ENCODE data around the gene ELMO1.

Gene ELMO1

GRCh38 chr7:36961097-36961496 lies 487.6 kb downstream of the ELMO1 start:
- DNase-seq (ENCODE audit: low spot score), result no peak
- in situ Hi-C loops (cut with MboI; ENCODE audit: low pct_unique_long_range_greater_than_20kb, low sequenced_read_pairs, unreplicated experiment), result no loop called here
- TF ChIP-seq, protein P1, sequence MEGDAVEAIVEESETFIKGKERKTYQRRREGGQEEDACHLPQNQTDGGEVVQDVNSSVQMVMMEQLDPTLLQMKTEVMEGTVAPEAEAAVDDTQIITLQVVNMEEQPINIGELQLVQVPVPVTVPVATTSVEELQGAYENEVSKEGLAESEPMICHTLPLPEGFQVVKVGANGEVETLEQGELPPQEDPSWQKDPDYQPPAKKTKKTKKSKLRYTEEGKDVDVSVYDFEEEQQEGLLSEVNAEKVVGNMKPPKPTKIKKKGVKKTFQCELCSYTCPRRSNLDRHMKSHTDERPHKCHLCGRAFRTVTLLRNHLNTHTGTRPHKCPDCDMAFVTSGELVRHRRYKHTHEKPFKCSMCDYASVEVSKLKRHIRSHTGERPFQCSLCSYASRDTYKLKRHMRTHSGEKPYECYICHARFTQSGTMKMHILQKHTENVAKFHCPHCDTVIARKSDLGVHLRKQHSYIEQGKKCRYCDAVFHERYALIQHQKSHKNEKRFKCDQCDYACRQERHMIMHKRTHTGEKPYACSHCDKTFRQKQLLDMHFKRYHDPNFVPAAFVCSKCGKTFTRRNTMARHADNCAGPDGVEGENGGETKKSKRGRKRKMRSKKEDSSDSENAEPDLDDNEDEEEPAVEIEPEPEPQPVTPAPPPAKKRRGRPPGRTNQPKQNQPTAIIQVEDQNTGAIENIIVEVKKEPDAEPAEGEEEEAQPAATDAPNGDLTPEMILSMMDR (IDR thresholded peaks at IDR 0.05; ENCODE audit: extremely low read depth, insufficient read depth, missing control alignments), result no peak

- TF ChIP-seq, protein P1 (IDR thresholded peaks at IDR 0.05; ENCODE audit: extremely low read depth, insufficient read depth, missing control alignments), result no peak
- DNase-seq (ENCODE audit: low spot score), result no peak
- in situ Hi-C loops (cut with MboI; ENCODE audit: low pct_unique_long_range_greater_than_20kb, low sequenced_read_pairs, unreplicated experiment), result no loop called here
Measured at GRCh38 chr7:36960105-36960504, 488.6 kb downstream of the ELMO1 start.

DNA sequence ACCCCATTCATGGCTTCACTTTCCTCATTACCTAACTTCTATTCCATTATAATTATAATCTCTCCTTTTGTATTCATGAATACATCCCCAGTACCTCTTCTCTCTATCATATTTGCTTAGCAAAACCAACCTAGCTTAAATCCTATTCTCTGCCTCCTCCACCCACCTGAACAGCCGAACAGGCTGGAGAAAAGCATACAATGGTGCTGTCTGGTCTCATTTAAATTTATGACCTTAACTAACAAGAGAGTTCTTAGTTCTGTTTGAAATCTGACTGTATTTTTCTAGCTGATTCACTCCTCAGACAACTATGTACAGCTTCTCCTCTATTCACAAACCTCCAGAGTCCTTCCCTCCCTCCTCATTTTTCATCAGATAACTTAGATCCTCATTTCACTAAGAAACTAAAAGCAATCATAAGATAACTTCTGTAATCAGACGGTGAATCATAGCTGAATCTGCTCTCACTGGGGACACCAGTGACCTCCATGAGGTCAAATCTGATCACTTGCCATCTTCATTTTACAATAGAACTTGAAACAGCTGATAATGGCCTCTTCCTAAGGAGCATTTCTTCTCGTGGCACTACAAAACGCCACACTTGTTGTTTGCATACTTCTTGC lies 490.4 kb downstream of the ELMO1 start:
- TF ChIP-seq, protein P1 (IDR thresholded peaks at IDR 0.05; ENCODE audit: extremely low read depth, insufficient read depth, missing control alignments), result no peak
- in situ Hi-C loops (cut with MboI; ENCODE audit: low pct_unique_long_range_greater_than_20kb, low sequenced_read_pairs, unreplicated experiment), result no loop called here
- DNase-seq (ENCODE audit: low spot score), result no peak

DNA sequence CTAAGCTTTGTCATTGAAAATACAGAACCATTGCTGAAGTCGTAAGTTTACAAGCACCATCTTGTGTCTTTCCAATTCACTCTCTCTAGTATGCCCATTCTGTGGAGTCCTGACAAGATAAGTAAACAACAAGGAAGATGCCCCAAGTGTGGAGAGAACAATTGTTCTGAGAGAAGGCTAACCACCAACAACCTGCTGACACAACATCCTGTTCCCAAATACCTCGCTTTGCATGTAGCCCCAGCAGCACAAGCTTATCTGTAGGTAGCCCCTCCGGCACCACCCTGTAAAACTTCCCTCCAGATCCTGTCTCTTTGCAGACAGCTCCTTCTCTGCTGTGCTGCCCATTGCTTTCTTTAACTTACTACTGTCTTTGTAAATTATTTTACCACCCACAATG lies 491.0 kb downstream of the ELMO1 start:
- no peak for DNase-seq (ENCODE audit: low spot score)
- TF ChIP-seq, protein P1 (IDR thresholded peaks at IDR 0.05; ENCODE audit: extremely low read depth, insufficient read depth, missing control alignments), result no peak
- in situ Hi-C loops (cut with MboI; ENCODE audit: low pct_unique_long_range_greater_than_20kb, low sequenced_read_pairs, unreplicated experiment), result no loop called here

GRCh38 chr7:36956814-36957213 lies 491.9 kb downstream of the ELMO1 start:
- in situ Hi-C loops (cut with MboI; ENCODE audit: low pct_unique_long_range_greater_than_20kb, low sequenced_read_pairs, unreplicated experiment), result no loop called here
- TF ChIP-seq, protein P1 (IDR thresholded peaks at IDR 0.05; ENCODE audit: extremely low read depth, insufficient read depth, missing control alignments), result no peak

GRCh38 chr7:36955456-36956129 lies 493.1 kb downstream of the ELMO1 start:
- DNase-seq (ENCODE audit: low spot score), result no peak
- in situ Hi-C loops (cut with MboI; ENCODE audit: low pct_unique_long_range_greater_than_20kb, low sequenced_read_pairs, unreplicated experiment), result no loop called here
- TF ChIP-seq, protein P1 (IDR thresholded peaks at IDR 0.05; ENCODE audit: extremely low read depth, insufficient read depth, missing control alignments), result no peak

More at GRCh38 chr7:36956814-36957213, 491.9 kb downstream of the ELMO1 start:
- no peak for DNase-seq (ENCODE audit: low spot score)

Measured in GM13977 (cell line).